SK-N-MC (cell line): ENCODE results near the gene CBX1.

Source experiments
- EZH2 ChIP-seq: fragments of 200-600 bp; sonication (generic); IDR thresholded peaks from one replicate; pipeline ENCODE4 v1.6.1; 2017; ENCODE audit warnings: antibody characterized with exemption
- POLR2AphosphoS5 ChIP-seq: IDR thresholded peaks from 2 replicates; pipeline ENCODE4 v1.6.1; 2012; ENCODE audit warnings: mild to moderate bottlenecking, low read depth, low read length, borderline replicate concordance

GRCh38 chr17:48104440-48104839 lies 3.2 kb upstream of the CBX1 start:
- TF ChIP-seq EZH2, result no peak
- no peak for TF ChIP-seq POLR2AphosphoS5
